SK-N-SH treated with all-trans-retinoic acid at 6 μM for 48 hours (cell line): ENCODE data around the gene NPIPB2.

Experiments used
- ARNTL ChIP-seq: fragments of 450-650 bp; formaldehyde crosslinking; IDR thresholded peaks from 2 replicates; pipeline ENCODE4 v1.5.0; 2020; ENCODE audit warnings: low read depth, mild to moderate bottlenecking, moderate library complexity, borderline replicate concordance
- CSDC2 ChIP-seq: fragments of 250-450 bp; sonication (Bioruptor Pico); IDR thresholded peaks from 2 replicates; pipeline ENCODE4 v1.5.0; 2020; ENCODE audit warnings: mild to moderate bottlenecking, moderate library complexity
- CSRNP3 ChIP-seq: fragments of 250-450 bp; sonication (Bioruptor Pico); IDR thresholded peaks from 2 replicates; pipeline ENCODE4 v1.5.1; 2021; ENCODE audit warnings: mild to moderate bottlenecking, moderate library complexity
- GLIS3 ChIP-seq: fragments of 250-450 bp; sonication (Bioruptor Pico); IDR thresholded peaks from 2 replicates; pipeline ENCODE4 v1.5.0; 2020; ENCODE audit warnings: mild to moderate bottlenecking, moderate library complexity
- ISL1 ChIP-seq: fragments of 250-450 bp; sonication (Bioruptor Pico); IDR thresholded peaks from 2 replicates; pipeline ENCODE4 v2.1.2; 2022; ENCODE audit warnings: mild to moderate bottlenecking, moderate library complexity
- OSR1 ChIP-seq: fragments of 250-450 bp; sonication (Bioruptor Pico); IDR thresholded peaks from 2 replicates; pipeline ENCODE4 v1.8.0; 2022; ENCODE audit warnings: moderate library complexity, mild to moderate bottlenecking, inconsistent platforms
- RARB ChIP-seq: fragments of 250-450 bp; sonication (Bioruptor Pico); IDR thresholded peaks from 2 replicates; pipeline ENCODE4 v1.8.0; 2021; ENCODE audit warnings: mild to moderate bottlenecking, moderate library complexity
- TOX ChIP-seq: fragments of 250-450 bp; sonication (Bioruptor Pico); IDR thresholded peaks from 2 replicates; pipeline ENCODE4 v1.8.0; 2021; ENCODE audit warnings: mild to moderate bottlenecking, moderate library complexity, borderline replicate concordance
- TSHZ2 ChIP-seq: fragments of 250-450 bp; sonication (Bioruptor Pico); IDR thresholded peaks from 2 replicates; pipeline ENCODE4 v1.5.0; 2020; ENCODE audit warnings: mild to moderate bottlenecking, moderate library complexity
- ZFP3 ChIP-seq: fragments of 250-450 bp; sonication (Bioruptor Pico); IDR thresholded peaks from 2 replicates; pipeline ENCODE4 v1.5.0; 2020; ENCODE audit warnings: mild to moderate bottlenecking, moderate library complexity
- ZNF565 ChIP-seq: fragments of 450-650 bp; formaldehyde crosslinking; conservative IDR thresholded peaks from 2 replicates; pipeline ENCODE4 v1.5.0; 2020; ENCODE audit warnings: low read depth, mild to moderate bottlenecking, moderate library complexity
- ZNF70 ChIP-seq: fragments of 450-650 bp; formaldehyde crosslinking; IDR thresholded peaks from 2 replicates; pipeline ENCODE4 v1.5.0; 2020; ENCODE audit warnings: mild to moderate bottlenecking, moderate library complexity
- ZNF8 ChIP-seq: fragments of 450-650 bp; formaldehyde crosslinking; IDR thresholded peaks from 2 replicates; pipeline ENCODE4 v1.5.0; 2020; ENCODE audit warnings: mild to moderate bottlenecking, moderate library complexity
- TF ChIP-seq, protein P1 (sequence below): fragments of 250-450 bp; sonication (Bioruptor Pico); IDR thresholded peaks from 2 replicates; pipeline ENCODE4 v1.8.0; 2020; ENCODE audit warnings: mild to moderate bottlenecking, moderate library complexity, borderline replicate concordance

DNA sequence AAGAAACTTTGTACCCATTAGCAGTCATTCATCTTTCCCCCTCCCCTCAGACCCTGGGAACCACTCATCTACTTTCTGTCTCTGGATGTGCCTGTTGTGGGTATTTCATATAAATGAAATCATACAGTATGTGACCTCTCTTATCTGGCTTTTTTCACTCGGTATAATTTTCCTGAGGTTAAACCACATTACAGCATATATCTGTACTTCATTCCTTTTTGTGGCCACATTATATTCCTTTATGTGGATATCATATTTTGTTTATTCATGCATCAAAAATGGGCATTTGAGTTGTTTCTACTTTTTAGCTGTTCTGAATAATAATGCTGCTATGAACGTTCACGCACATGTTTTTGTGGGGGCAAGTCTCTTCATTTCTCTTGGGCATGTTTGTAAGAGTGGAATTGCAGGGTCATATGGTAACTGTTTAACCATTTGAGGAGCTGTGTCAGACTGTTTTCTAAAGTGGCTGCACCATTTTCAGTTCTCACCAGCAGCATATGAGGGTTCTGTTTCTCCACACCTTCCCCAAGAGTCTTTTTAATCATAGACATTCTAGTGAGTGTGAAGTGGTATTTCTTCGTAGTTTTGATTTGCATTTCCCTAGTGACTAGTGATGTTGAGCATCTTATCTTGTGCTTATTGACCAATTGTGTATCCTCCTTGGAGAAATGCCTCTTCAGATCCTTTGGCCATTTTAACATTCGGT lies 38.4 kb upstream of the NPIPB2 start:
- no peak for TF ChIP-seq TOX (CRISPR knock-in tag)
- no peak for TF ChIP-seq ZFP3 (CRISPR knock-in tag)
- TF ChIP-seq GLIS3 (CRISPR knock-in tag): no peak
- TF ChIP-seq ZNF8 (CRISPR knock-in tag): no peak
- TF ChIP-seq RARB (CRISPR knock-in tag): no peak
- TF ChIP-seq, protein P1, sequence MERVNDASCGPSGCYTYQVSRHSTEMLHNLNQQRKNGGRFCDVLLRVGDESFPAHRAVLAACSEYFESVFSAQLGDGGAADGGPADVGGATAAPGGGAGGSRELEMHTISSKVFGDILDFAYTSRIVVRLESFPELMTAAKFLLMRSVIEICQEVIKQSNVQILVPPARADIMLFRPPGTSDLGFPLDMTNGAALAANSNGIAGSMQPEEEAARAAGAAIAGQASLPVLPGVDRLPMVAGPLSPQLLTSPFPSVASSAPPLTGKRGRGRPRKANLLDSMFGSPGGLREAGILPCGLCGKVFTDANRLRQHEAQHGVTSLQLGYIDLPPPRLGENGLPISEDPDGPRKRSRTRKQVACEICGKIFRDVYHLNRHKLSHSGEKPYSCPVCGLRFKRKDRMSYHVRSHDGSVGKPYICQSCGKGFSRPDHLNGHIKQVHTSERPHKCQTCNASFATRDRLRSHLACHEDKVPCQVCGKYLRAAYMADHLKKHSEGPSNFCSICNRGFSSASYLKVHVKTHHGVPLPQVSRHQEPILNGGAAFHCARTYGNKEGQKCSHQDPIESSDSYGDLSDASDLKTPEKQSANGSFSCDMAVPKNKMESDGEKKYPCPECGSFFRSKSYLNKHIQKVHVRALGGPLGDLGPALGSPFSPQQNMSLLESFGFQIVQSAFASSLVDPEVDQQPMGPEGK (CRISPR knock-in tag): no peak
- no peak for TF ChIP-seq ZNF70 (CRISPR knock-in tag)
- no peak for TF ChIP-seq OSR1 (CRISPR knock-in tag)
- TF ChIP-seq CSDC2: no peak
- TF ChIP-seq ISL1 (CRISPR knock-in tag): no peak
- TF ChIP-seq ARNTL (CRISPR knock-in tag): no peak
- no peak for TF ChIP-seq TSHZ2
- no peak for TF ChIP-seq CSRNP3 (CRISPR knock-in tag)
- TF ChIP-seq ZNF565 (CRISPR knock-in tag): no peak
